GM12892 (cell line): Measurements from ENCODE around the gene SACS. TPM values are rescaled to one million over a fixed set of nuclear protein-coding genes. Genes with fewer than 3 reads are reported as not detected.

ENCODE experiments used
- DNase-seq: peaks from one replicate; pipeline ENCODE4 v3.0.0; 2011; ENCODE audit not compliant: insufficient read length
- FAIRE-seq: peaks from 2 replicates; lab custom pipeline; 2011; peaks lifted over from hg19 to GRCh38; lab: Jason Lieb, UNC
- POLR2A ChIP-seq: IDR thresholded peaks from 2 replicates; pipeline ENCODE4 v1.6.1; 2011; ENCODE audit warnings: low read depth, low read length, control low read depth
- POLR2AphosphoS5 ChIP-seq: IDR thresholded peaks from 2 replicates; pipeline ENCODE4 v1.6.1; 2011; ENCODE audit warnings: low read depth, low read length, control low read depth
- TAF1 ChIP-seq: IDR thresholded peaks from 2 replicates; pipeline ENCODE4 v1.6.1; 2011; ENCODE audit warnings: low read depth, mild to moderate bottlenecking, control low read depth, low read length, borderline replicate concordance
- polyA plus RNA-seq: library from polyadenylated mRNA; unstranded; fragments of >200 nt; gene quantifications from one replicate; pipeline ENCODE4 v1.2.1, GENCODE V29; 2012; ENCODE audit warnings: missing spikeins, inconsistent platforms; ENCODE audit not compliant: missing spikeins

SACS gene
- polyA plus RNA-seq = 15.5 TPM

- DNase-seq (no peak), FAIRE-seq (no peak)
- TF ChIP-seq POLR2AphosphoS5 (no peak), TAF1 (no peak), POLR2A (no peak)
Measured at GRCh38 chr13:23433171-23434153, at the start of gene SACS. Gene SACS, minus strand, starts transcription at chr13:23433702. Its CDS starts 22,463 bp downstream, at chr13:23411239.

GRCh38 chr13:23480324-23480723, 46.8 kb upstream of the SACS start:
- DNase-seq (no peak), FAIRE-seq (no peak)
- TF ChIP-seq POLR2AphosphoS5 (no peak), TAF1 (no peak)

GRCh38 chr13:23477101-23477500, 43.6 kb upstream of the SACS start:
- TF ChIP-seq TAF1 (no peak), POLR2AphosphoS5 (no peak), POLR2A (no peak)
- FAIRE-seq (no peak), DNase-seq (no peak)

- FAIRE-seq (no peak), DNase-seq (no peak)
- TF ChIP-seq POLR2AphosphoS5 (no peak), POLR2A (no peak), TAF1 (no peak)
Measured at GRCh38 chr13:23473221-23473620, 39.7 kb upstream of the SACS start.

- DNase-seq (no peak), FAIRE-seq (no peak)
- TF ChIP-seq POLR2A = no peak
- TF ChIP-seq POLR2AphosphoS5 = no peak
- no peak for TF ChIP-seq TAF1
Measured at GRCh38 chr13:23472189-23472588, 38.7 kb upstream of the SACS start.

GRCh38 chr13:23470790-23471614, 37.5 kb upstream of the SACS start:
- FAIRE-seq = no peak
- no peak for TF ChIP-seq TAF1
- TF ChIP-seq POLR2AphosphoS5 = no peak
- no peak for TF ChIP-seq POLR2A
- no peak for DNase-seq

- TF ChIP-seq POLR2A (no peak), TAF1 (no peak), POLR2AphosphoS5 (no peak)
- FAIRE-seq (peak; percentile 78), DNase-seq (no peak)
Measured at GRCh38 chr13:23469951-23470421, 36.5 kb upstream of the SACS start.

GRCh38 chr13:23468811-23469210, 35.3 kb upstream of the SACS start:
- DNase-seq (no peak), FAIRE-seq (no peak)
- TF ChIP-seq POLR2AphosphoS5 (no peak), POLR2A (no peak), TAF1 (no peak)

GRCh38 chr13:23467932-23468278, 34.4 kb upstream of the SACS start:
- DNase-seq (no peak), FAIRE-seq (no peak)
- no peak for TF ChIP-seq POLR2AphosphoS5
- no peak for TF ChIP-seq TAF1
- no peak for TF ChIP-seq POLR2A

GRCh38 chr13:23467048-23467931, 33.8 kb upstream of the SACS start:
- TF ChIP-seq POLR2AphosphoS5 (no peak), POLR2A (no peak), TAF1 (no peak)
- DNase-seq (no peak), FAIRE-seq (peak; percentile 24)

- DNase-seq = peak; percentile 46
- peak; percentile 87 for FAIRE-seq
- no peak for TF ChIP-seq TAF1
- 0 out of 2 replicates have a peak, but pooled peaks have one; percentile 19 for TF ChIP-seq POLR2AphosphoS5
- peak; percentile 56; the same call in 1 of the 2 replicates for TF ChIP-seq POLR2A
Measured at GRCh38 chr13:23466144-23467002, 32.9 kb upstream of the SACS start.
